GM13977 (cell line): ENCODE results near the gene AFF2.

Experiments used
- DNase-seq: peaks from one replicate; pipeline ENCODE4 v3.0.0; 2012; ENCODE audit warnings: low spot score
- CTCF ChIP-seq: IDR thresholded peaks from 2 replicates; pipeline ENCODE4 v1.5.1; 2012; ENCODE audit warnings: mild to moderate bottlenecking, control low read depth; ENCODE audit not compliant: insufficient read depth; ENCODE audit errors: extremely low read depth, missing control alignments
- in situ Hi-C: fragments of 300-500 bp; cut with MboI; formaldehyde crosslinking; loops from one replicate; pipeline ENCODE4 v1.12.0; 2022; ENCODE audit warnings: low sequenced_read_pairs, low pct_unique_long_range_greater_than_20kb, mixed read lengths, inconsistent platforms; ENCODE audit not compliant: unreplicated experiment

The AFF2 gene

DNA sequence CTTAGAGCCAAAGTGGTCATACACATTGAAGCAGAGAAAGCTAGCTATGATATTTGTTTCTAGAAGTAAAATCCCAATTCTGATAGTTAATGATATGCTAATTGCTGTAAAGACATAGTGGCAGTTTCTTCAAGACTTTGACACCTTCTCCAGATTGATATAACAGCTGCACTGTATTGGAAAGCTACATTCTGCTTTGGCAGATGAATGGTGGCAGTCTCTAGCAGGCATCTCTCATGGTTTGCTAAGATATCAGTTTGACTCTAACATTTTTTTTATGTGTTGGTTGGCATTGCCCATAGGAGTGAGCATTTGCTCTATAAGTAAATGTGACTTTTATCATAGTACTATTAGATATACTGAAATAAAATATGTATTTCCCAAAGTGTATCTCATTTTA is 128.2 kb downstream of the AFF2 start:
- in situ Hi-C loops = no loop called here
- DNase-seq = no peak
- no peak for TF ChIP-seq CTCF

- no peak for DNase-seq
- no peak for TF ChIP-seq CTCF
- in situ Hi-C loops = no loop called here
These were observed 129.0 kb downstream of the AFF2 start for GRCh38 chrX:148629434-148629833.

DNA sequence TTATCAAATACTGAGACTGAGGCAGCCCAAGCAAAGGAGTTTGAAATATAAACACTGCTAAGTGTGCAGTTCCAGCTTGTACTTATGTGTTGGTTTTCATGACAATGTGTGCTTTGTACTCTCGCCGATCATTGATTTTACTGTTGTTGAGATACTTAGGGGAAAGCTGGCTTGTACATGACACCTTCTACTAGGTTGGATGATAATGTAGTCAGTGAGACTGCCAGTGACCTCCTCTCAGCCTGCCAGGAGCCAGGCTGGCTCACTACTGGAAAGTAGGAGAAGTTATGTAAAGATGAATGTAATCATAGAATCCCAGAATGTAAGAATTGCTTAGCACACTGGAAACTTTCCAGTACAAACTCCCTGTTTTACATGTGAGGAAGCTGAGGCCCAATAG is 132.0 kb downstream of the AFF2 start:
- in situ Hi-C loops = no loop called here
- no peak for TF ChIP-seq CTCF
- no peak for DNase-seq

DNA sequence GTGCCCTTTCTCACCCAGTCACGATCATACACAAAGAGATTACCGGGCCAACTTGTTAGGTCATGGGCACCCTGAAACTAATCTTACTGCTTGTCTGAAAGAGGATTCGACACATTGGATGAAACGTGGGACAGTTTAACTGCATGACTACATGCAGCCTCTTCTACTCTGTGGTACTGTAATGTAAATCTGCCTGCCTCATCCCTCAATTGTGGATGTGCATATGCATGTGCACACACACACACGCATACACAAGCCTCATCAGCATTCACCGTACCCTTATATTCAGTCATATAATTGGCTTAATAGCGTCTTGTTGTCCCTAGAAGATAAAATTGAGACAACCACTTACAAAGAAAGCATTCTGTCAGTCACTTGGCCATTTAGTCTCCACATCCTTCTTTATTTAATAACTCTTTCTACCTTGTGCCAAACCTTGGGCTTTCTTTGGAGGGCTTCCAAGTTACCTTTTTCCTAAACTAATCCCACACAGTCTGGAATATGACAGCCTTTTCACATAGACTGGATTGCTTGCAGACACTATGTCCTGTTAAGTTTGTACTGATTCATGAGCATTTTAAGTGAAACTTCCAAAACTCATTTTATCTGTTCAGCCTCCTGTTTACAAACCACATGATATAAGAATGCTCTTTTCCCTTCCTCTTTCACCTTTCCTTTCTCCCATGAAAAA is 132.9 kb downstream of the AFF2 start:
- in situ Hi-C loops = no loop called here
- no peak for TF ChIP-seq CTCF
- no peak for DNase-seq

GRCh38 chrX:148634591-148634990 is 134.2 kb downstream of the AFF2 start:
- in situ Hi-C loops = no loop called here
- no peak for TF ChIP-seq CTCF
- DNase-seq = no peak

- no peak for DNase-seq
- in situ Hi-C loops = no loop called here
- TF ChIP-seq CTCF = no peak
These were observed 143.0 kb downstream of the AFF2 start for GRCh38 chrX:148643460-148643859.
